GM21576 (cell line): ENCODE data around the gene CPNE6.

Experiments used
- ATAC-seq: cut with Tn5 transposase; IDR thresholded peaks from one replicate; pipeline ENCODE4 v1.9.1; 2021; ENCODE audit warnings: mild to moderate bottlenecking, moderate library complexity; ENCODE audit not compliant: unreplicated experiment

CPNE6 gene

DNA sequence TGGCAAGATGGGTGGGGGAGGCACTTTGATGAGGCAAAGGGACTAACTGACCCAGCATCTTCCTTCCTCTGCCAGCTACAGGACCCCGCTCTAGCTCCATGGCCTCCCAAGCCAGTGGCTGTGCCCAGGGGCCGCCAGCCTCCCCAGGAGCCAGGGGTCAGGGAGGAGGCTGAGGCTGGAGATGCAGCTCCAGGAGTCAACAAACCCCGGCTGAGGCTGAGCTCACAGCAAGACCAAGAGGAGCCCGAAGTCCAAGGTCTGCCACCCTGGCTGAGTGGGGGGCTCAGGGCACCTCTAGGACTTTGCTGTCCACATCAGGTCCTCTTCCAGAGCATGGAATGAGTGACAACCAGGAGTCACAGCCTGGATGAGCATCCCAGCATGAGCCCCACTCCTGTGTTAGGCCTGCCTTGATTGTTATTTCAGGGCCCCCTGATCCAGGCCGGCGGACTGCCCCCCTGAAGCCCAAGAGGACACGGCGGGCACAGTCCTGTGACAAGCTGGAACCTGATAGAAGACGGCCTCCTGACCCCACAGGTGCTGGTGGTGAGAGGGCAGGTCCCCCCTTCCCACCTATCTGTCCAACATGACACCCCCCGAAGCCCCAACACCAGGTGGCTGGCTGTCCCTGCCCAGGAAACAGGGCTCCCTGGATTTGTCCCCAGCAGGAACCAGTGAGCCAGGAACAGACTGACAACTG, 2.5 kb upstream of the CPNE6 start:
- no peak for ATAC-seq

DNA sequence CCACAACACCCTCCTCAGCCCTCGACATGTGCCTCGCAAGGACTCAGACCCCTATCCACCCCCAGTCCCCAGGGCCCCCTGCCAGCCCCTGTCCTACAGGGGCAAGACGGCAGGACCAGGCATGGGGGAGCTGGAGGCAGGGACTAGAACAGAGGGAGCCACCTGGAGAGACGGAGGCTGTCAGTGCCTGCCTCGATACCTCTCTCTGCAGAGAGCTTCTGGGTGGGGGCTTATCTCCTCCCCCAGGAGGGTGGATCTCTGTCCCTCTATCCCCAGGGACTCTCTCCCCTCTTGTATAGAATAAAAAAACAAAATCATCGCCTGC, 2.0 kb upstream of the CPNE6 start:
- ATAC-seq = no peak

DNA sequence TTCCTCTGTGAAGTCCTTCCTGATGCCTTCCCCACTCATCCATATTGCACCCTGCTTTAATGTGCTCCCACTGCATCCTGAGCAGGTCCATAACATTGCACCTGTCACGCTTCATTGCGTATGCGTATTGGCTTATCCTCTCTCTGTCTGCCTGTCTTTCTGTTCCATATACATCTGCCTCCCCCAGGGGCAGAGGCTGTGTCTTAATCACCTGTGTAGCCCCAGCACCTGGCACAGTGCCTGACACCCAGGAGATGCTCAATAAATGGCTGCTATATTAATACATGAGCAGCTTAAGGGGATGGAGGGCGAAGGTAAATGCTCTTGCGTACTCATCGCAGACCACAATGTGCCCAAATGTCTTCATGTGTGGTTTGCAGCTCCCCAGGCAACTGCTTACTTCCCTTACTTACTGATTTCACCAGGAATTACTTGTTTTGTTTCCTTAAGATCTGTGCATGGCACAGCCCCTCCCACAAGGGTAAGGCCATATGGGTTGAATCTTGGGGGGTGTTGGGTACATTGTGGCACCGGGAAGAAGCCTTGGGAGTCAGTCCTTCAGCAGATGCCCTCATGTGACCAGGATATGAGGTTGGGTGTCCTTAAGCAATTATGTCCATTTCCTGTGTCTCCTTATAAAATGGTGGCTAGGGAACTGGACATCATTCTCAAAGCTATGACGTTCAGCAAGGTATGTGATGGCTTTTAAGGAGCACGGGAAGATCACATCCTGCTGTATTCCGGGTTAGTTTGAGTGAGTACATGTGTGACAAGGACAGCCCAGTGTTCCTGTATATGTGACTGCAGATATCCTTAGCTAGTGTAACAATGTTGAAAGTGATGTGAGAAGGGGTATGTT, 848 bp upstream of the CPNE6 start:
- no peak for ATAC-seq

DNA sequence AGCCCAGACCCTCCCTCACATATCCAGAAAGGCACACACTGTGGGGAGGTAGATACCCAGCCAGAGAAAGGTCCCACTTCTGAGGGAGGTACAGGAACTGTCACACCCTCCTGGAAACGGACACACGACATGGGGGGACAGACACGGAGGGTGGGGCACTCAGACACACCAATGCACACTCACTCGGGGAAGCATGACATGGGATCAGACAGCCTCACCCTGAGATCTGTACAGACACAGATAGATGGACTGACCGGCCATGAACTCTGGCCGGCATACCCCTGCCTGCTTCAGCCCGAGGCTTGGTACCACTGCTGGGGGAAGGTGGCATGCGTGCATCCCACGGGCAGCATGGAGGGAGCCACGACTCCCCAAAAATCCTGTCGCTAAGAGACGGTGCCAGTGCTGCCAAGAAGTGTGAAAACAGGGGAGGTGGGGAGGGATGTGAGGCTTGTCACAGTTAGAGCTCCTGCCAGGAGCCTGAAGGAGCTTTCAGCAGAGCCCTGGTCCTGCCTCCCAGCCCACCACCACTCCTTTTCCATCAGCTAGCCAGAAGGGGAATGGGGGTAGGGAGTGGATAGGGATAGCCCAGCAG, 571 bp downstream of the CPNE6 start:
- no peak for ATAC-seq

DNA sequence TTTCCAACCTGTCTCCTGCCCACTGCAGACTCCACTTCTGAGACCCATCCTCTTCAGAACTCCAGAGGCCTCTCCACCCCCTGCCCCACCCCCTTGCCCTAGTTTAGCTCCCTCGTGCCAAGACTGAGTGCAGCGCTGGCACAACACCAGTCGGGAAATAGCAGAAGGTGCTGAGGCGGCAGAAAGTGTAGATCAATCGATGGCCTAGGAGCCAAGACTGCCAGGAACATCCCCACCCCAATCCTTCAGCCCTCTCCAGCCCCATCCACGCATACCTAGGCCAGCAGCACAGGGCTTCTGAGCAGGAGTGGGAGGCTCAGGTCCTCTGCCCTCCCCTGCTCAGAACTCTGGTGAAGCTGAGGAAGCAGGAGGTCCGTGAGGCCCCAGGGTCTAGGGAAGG, 1.1 kb downstream of the CPNE6 start:
- no peak for ATAC-seq

DNA sequence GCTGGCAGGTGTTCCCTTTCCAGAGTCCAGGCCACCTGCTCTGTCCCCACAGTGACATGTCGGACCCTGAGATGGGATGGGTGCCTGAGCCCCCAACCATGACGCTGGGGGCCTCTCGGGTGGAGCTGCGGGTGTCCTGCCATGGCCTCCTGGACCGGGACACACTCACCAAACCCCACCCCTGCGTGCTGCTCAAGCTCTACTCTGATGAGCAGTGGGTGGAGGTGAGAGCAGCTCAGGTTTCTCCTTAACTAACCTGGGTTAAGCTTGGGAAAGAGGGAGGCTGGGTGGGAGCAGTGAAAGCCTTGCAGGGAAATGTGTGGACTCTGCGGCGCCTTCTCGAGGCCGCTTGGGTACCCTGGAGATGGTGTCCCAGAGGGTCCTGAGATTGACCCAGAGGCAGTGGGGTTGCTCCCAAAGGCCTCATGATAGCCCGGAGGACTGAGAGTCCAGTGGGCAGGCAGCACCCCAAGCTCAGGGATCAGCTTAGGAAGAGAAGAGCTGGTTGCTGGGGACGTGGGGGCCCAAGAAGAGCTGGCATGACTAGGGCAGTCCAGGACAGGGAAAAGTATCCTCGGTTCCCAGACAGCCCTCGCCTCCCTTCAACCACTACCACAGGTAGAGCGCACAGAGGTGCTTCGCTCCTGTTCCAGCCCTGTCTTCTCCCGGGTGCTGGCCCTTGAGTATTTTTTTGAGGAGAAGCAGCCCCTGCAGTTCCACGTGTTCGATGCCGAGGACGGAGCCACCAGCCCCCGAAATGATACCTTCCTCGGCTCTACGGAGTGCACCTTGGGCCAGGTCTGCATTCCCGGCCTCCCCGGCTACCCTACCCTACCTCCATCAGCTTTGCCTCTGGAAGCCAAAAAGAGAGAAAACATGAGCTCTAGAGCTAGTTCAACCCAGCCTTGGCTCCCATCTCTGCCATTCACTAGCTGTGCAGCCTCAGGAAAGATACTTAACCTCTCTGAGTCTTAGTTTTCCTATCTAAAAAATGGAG, 1.8 kb downstream of the CPNE6 start:
- no peak for ATAC-seq

DNA sequence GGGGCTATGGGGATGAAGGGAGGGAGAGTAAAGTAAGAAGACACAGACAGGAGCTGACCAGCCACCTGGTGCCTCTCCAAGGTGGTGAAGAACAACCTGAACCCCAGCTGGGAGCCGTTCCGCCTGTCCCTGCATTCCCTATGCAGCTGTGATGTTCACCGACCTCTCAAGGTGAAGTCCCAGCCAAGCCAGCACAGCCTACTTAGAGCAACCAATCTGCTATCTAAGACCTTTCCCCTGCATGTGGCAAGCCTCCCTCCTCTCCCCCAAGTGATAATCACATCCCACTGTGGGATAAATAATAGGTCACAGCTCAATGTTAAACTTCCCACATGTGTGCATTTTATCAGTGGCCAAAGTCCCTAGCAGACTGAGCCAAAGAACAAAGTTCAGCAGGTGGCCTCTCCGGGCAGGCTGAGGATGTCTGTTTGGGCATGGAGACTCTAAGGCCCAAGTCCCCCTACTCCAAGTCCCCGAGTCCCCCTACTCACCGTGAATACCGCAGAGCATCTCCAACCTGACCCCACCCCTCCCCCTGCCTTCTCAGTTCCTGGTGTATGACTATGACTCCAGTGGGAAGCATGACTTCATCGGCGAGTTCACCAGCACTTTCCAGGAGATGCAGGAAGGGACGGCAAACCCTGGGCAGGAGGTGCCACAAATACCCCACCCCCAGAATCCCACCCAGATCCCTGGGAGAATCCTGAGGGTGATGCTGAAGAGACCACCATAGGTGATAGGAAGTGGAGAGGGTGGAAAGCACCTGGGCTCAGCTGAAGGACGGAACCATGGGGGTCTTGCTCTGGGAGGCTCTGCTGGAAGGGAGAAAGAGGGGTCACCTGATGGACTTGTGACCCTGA, 3.5 kb downstream of the CPNE6 start:
- no peak for ATAC-seq

DNA sequence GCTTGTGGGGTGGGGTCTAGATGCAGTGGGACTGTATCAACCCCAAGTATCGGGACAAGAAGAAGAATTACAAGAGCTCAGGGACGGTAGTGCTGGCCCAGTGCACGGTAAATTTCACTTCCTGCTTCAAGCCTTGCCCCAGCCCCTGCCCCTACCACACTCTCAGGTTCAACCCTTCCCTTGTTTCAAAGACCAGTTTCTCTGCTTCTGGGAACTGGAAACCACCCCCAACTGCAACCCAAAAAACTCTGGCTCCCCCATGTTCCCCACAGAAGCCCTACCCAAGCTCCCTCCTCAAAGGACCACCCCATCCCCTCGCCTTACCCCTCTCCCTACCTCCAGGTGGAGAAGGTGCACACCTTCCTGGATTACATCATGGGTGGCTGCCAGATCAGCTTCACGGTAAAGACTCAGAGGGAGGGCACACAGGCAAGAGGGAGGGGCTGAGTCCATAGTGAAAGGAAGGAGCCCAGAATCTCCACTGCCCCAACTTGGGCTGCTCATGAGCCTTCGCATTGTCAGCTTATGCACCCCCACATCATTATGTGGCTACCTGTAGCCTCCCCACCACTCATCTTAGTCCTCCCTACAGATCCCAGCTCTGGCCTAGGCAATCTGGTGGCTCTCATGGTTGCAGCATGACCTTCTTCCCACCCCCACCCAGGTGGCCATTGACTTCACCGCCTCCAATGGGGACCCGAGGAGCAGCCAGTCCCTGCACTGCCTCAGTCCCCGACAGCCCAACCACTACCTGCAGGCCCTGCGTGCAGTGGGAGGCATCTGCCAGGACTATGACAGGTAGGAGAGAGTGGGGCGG, 4.3 kb downstream of the CPNE6 start:
- ATAC-seq = peak; percentile 63

DNA sequence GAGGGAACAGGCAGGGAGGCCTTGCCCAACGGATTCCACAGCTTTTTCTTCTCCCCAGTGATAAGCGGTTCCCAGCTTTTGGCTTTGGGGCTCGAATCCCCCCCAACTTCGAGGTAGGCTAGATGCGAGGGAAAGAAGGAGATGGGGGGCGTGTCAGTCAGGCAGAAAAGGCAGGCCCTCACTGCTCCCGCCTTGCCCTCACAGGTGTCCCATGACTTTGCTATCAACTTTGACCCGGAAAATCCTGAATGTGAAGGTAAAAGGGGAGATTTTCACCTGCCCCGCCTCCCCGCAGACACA, 4.9 kb downstream of the CPNE6 start:
- no peak for ATAC-seq

DNA sequence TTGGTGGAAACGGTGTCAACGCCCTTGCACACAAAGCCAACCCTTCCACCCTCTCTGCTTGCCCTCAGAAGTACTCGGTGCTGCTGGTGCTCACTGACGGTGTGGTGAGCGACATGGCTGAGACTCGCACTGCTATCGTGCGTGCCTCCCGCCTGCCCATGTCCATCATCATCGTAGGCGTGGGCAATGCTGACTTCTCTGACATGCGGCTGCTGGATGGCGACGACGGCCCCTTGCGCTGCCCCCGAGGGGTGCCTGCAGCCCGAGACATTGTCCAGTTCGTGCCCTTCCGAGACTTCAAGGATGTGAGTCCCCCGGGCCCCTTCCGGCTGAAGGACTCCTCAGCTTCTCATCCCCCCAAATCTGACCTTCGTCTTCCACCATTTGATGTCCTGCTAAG, 5.7 kb downstream of the CPNE6 start:
- no peak for ATAC-seq

DNA sequence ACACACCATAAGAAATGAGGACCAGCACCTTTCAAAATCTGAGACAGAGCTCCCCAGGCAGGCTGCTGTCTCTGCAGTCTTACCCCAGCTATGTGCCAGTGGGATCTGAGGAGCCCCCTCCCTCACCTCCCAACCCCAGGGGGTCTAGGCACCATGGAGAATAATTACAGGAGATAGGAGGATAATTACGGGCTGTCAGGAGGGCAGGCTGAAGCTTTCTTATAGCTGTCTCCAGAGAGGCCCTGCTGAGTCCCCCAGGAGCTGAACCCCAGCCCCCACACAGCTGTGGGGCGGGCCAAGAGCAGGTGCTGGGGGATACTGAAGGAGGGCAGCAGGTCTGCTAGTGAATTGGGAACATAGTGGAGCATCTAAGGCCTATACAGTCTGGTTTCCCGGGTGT, 6.8 kb downstream of the CPNE6 start:
- ATAC-seq = no peak

DNA sequence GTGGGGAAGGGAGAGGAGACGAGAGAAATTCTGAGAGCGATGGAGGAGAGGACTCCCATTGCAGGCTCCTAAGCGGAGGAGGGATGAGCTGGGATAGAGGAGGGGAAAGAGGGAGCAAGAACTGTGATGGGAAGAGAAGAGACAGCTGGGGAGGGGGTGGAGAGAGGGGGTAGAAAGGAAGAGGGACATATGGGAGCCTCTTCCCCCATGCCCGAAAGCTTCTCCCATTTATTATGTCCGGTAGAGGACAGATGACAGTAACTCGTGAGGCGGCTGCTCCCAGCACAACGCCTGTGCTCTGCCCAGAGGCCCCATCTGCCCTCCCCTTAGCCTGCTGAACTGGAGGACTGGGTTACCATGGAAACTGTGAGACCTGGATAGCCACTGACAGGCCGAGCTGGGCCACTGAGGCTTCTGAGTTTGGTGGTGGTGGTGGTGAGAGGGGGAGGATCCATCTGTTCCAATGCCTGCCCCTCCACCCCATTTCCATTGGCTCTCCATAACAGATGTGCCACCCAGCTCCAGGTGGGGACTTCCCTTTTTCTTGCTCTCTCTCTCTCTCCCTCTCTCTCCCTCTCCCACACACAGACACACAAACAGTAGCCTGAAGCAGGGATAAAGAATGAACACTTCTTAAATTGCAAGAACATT, 8.3 kb downstream of the CPNE6 start:
- no peak for ATAC-seq

DNA sequence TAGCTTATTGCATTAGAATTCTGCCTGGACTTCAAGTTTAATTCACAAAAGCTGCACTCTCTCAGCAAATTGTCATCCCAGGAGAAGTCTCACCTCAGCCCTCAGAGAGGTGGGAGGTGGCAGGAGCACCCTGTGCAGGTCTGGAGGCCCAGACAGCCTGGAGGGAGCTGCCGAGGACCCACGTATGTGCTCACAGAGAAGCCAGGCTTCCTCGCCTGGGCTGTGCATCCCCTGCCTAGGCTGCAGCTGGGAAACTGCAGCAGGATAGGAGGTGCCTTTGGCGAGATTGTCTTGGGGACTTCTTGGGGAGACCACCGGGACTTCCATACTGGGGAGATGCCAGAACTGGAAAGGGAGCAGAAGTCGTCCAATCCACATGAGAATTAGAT, 8.8 kb downstream of the CPNE6 start:
- ATAC-seq = no peak

DNA sequence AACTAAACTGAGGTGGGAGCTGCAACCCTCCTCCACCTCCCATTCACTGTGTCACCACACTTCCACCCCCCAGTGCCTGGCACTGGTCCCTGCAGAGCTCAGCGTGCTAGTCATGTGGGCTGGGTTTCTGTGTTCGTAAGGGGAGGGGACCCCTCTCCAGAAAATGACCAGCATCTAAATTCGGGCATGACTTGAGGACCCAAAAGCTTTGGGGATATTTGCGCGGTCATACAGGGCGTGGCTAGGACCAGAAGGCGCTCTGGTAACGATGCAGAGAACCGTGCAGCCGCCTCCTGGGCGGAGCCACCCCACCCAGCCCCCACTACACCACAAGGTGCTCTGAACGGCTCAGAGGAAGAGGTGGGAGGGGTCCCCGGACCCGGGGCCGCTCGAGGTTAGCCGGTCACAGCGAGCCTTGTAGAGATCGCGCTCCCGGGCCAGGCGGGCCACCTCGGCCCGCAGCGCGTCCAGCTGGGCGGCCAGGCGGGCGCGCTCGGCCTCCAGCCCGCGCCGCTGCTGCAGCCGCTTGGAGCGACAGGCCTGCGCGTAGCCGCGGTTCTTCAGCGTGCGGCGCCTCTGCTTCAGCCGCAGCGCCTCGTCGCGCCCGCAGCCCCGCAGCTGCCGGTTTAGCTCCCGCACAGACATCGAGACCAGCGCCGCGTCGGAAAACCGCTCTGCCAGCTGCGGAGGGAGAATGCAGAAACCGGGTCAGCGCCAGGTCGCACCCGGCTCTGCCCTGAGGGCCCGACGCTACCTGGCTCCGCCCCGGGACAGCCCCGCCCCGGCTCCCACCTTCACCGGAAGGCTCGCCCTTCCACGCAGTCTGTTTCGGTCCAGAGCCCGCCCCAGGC, 9.8 kb downstream of the CPNE6 start:
- peak; percentile 88 for ATAC-seq

DNA sequence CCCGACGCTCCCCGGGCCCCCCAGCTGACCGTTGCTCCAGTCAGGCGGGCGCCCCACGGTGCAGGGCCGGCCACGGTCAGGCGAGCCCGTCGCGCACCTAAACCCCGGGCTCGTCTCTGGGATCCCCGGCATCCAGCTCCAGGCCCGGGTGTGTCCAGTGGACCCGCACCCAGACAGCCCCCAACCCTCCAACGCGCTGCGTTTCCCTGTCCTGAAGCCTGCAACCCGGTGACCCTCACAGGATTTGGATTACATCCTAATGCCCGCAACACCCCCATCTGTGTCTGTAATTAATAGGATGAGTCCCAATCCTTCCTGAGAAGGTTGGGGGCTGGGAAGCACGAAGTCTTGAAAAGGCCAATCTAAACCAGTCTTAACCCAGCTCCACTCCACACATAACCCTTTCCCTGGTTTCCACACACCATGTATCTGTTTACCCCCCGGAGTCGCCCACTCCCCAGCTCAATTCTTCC, 10.4 kb downstream of the CPNE6 start:
- no peak for ATAC-seq

DNA sequence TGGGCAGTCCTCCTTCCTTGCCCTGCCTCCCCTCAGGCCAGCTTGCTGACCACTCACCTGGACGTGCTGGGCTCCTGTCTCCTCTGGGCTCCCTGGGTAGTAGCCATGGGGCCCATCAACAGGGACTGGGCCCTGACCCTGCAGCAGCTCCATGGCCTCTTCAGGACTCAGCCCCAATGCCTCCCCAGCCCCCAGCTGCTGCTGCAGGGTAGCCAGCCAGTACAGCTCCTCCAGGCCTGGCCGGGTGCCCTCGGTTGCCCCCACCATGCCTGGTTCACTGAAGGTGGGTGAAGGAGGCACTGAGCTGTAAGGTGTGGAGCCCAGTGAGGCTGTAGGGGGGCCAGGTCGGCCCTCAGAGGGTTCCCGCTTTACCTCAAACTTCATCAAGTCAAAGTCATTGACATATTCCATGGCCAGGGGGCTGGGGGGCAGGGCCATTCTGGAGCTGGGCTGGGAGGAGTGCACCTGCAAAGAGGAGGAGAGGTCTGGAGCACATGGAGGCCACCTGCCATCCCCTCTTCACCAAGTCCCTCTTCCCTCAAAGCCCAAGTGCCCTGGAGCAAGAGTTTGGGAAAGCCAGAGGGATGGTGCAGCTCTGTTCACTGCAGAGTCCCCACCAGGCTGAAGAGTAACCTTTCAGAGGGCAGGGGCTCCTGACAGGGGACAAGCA, 11.2 kb downstream of the CPNE6 start:
- no peak for ATAC-seq

DNA sequence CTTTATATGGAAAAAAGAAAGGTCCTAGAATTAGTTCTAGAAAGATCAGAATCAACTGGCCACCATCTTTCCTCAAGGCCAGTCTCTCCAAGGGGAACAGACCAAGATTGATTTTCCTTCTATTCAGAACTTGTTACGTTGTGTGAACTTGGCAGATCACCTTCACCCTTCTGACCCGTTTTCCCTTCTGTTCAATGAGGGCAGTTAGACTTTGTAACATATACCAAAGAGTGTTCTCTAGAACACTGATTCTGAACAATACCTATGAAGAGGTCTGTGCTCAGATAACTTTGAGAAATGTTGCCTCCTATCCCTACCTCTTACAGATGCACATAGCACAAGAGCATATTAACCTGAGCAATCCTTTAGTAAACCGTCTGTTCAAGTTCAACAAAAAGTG, 12.1 kb downstream of the CPNE6 start:
- ATAC-seq = no peak
